SU-DHL-6 (cell line): Measurements from ENCODE around the gene MCM3.

Experiments
- H2AFZ ChIP-seq: fragments of 200-600 bp; sonication (generic); 2 replicates; pipeline ENCODE4 v1.6.1; 2014; ENCODE audit warnings: low read depth, mild to moderate bottlenecking, moderate library complexity, mixed read lengths, antibody characterized with exemption, low read length; ENCODE audit not compliant: severe bottlenecking
- H3F3A ChIP-seq: fragments of 200-600 bp; shearing (Covaris generic); 2 replicates; pipeline ENCODE4 v1.6.0; 2016; ENCODE audit warnings: antibody characterized with exemption, mild to moderate bottlenecking; ENCODE audit not compliant: insufficient read depth
- H3K27ac ChIP-seq: fragments of 200-600 bp; sonication (generic); 2 replicates; pipeline ENCODE4 v1.5.1; 2016; ENCODE audit warnings: low read depth, mild to moderate bottlenecking, low read length, moderate library complexity, mixed read lengths
- H3K27me3 ChIP-seq: fragments of 200-600 bp; sonication (generic), shearing (Covaris generic); 2 replicates; pipeline ENCODE4 v1.6.0; 2014; ENCODE audit warnings: mild to moderate bottlenecking, low read length
- H3K36me3 ChIP-seq: fragments of 200-600 bp; sonication (generic); 2 replicates; pipeline ENCODE4 v1.6.1; 2014; ENCODE audit warnings: mild to moderate bottlenecking, low read length, mixed read lengths
- H3K4me2 ChIP-seq: fragments of 300-600, 200-600 bp; shearing (Covaris generic), sonication (generic); 2 replicates; pipeline ENCODE4 v1.6.0; 2014; ENCODE audit warnings: low read length, low read depth, mild to moderate bottlenecking; ENCODE audit not compliant: poor library complexity, severe bottlenecking
- H3K4me3 ChIP-seq: fragments of 200-600 bp; sonication (generic); 2 replicates; pipeline ENCODE4 v1.5.1; 2014; ENCODE audit warnings: antibody characterized with exemption, low read length, mild to moderate bottlenecking, mixed read lengths; ENCODE audit not compliant: insufficient read depth, poor library complexity, severe bottlenecking
- H3K79me2 ChIP-seq: fragments of 200-600 bp; sonication (generic); 2 replicates; pipeline ENCODE4 v1.6.1; 2014; ENCODE audit warnings: mild to moderate bottlenecking, low read length, moderate library complexity; ENCODE audit not compliant: insufficient read depth
- H3K9ac ChIP-seq: fragments of 200-600 bp; sonication (generic); 2 replicates; pipeline ENCODE4 v1.7.0; 2014; ENCODE audit warnings: mild to moderate bottlenecking, low read length
- H3K9me2 ChIP-seq: fragments of 200-600 bp; sonication (generic); replicated peaks from 2 replicates; pipeline ENCODE4 v1.6.1; 2014; ENCODE audit warnings: low read length; ENCODE audit not compliant: insufficient read depth
- H3K9me3 ChIP-seq: fragments of 200-600 bp; sonication (generic); 2 replicates; pipeline ENCODE4 v1.6.1; 2014; ENCODE audit warnings: low read length, mixed read lengths; ENCODE audit not compliant: insufficient read depth
- H4K20me1 ChIP-seq: fragments of 200-600 bp; sonication (generic); 2 replicates; pipeline ENCODE4 v1.6.1; 2014; ENCODE audit warnings: low read depth, mild to moderate bottlenecking, antibody characterized with exemption, low read length, moderate library complexity, mixed read lengths
- EZH2phosphoT487 ChIP-seq: fragments of 200-600 bp; sonication (generic), shearing (Covaris generic); conservative IDR thresholded peaks from 2 replicates; pipeline ENCODE4 v1.6.1; 2018; ENCODE audit warnings: mild to moderate bottlenecking, antibody characterized with exemption, low read length, moderate library complexity, mixed read lengths
- TF ChIP-seq, protein P1 (sequence below): fragments of 200-600 bp; sonication (generic); IDR thresholded peaks from one replicate; pipeline ENCODE4 v1.5.1; 2017; ENCODE audit warnings: antibody characterized with exemption, mild to moderate bottlenecking, low read length, moderate library complexity; ENCODE audit not compliant: insufficient read depth, poor library complexity, severe bottlenecking

MCM3 gene

DNA sequence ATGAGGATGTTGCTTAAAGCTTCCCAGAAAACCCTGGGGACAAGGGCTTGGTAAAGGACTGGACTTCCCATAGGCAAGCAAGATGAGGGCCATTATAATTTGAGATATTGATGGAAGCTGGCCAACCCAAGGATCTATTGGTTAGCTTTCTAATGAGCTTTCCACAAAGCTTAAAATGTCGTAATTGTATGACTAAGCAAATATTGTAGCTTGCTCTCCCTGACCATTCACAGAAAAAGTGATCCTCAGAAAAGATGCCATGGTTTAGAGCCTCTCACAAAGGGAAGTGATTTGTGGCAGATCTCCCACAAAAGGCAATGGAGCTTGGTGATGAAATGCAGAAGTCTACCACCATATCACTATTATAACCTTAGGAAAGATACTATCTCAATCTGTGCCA lies 53.9 kb downstream of the MCM3 start:
- Histone ChIP-seq H3K9me2 (no peaks in the 10 kb centered on the region), H3K36me3 (no peaks in the 10 kb centered on the region), H3K27ac (no peak overlapping the region), H3F3A (no peaks in the 10 kb centered on the region), H3K9me3 (no peaks in the 10 kb centered on the region), H3K4me3 (no peak overlapping the region), H3K4me2 (no peak overlapping the region), H4K20me1 (no peaks in the 10 kb centered on the region), H3K9ac (no peak overlapping the region), H2AFZ (no peak overlapping the region), H3K27me3 (no peaks in the 10 kb centered on the region), H3K79me2 (no peaks in the 10 kb centered on the region)
- TF ChIP-seq EZH2phosphoT487: no peak
- TF ChIP-seq, protein P1, sequence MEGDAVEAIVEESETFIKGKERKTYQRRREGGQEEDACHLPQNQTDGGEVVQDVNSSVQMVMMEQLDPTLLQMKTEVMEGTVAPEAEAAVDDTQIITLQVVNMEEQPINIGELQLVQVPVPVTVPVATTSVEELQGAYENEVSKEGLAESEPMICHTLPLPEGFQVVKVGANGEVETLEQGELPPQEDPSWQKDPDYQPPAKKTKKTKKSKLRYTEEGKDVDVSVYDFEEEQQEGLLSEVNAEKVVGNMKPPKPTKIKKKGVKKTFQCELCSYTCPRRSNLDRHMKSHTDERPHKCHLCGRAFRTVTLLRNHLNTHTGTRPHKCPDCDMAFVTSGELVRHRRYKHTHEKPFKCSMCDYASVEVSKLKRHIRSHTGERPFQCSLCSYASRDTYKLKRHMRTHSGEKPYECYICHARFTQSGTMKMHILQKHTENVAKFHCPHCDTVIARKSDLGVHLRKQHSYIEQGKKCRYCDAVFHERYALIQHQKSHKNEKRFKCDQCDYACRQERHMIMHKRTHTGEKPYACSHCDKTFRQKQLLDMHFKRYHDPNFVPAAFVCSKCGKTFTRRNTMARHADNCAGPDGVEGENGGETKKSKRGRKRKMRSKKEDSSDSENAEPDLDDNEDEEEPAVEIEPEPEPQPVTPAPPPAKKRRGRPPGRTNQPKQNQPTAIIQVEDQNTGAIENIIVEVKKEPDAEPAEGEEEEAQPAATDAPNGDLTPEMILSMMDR: no peak

DNA sequence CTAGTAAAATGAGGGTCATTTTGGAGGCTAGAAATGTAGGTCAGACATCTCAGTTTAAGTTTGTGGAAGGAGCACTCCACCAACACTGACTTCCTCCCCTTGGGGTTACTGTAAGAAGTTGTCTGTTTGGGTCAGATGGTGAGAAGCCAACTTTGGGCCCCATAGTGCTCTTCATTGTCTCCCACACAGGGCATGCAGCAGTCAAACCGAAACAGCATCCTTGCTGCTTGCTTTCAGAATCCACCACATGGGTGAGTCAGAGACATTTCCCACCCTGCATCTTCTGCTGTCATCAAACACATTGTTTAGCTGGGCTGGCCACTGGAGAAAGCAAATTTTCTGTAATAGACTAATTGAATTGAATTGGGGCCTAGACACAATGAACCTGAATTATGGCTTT lies 57.0 kb downstream of the MCM3 start:
- Histone ChIP-seq H4K20me1 (no peaks in the 10 kb centered on the region), H3K27me3 (no peaks in the 10 kb centered on the region), H3K36me3 (no peaks in the 10 kb centered on the region), H3K9me2 (no peaks in the 10 kb centered on the region), H3K27ac (no peak overlapping the region), H3F3A (no peaks in the 10 kb centered on the region), H3K79me2 (no peaks in the 10 kb centered on the region), H3K4me3 (no peak overlapping the region), H3K9me3 (no peaks in the 10 kb centered on the region), H2AFZ (no peak overlapping the region), H3K9ac (no peak overlapping the region), H3K4me2 (no peak overlapping the region)
- TF ChIP-seq, protein P1: no peak
- no peak for TF ChIP-seq EZH2phosphoT487

DNA sequence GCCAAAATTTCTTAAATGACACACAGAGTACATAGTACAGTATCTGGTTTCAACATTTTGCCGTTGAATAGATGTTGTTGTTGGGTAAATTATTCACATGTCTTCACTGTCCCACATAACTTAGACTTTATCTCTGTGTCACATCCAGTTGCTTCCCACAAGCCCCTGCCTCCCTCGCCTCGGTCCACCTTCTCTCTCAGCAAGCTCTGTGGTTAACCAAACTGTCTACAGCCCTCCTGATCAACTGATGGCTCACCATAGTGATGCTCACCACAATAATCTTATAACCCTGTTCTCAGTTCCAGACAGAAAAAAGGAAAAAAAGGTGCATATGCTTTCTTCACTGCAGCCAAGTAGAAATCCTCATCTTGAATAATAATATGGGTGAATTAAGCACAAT lies 63.2 kb downstream of the MCM3 start:
- H3K9ac ChIP-seq: no peak overlapping the region
- H3F3A ChIP-seq: no peaks in the 10 kb centered on the region
- H3K4me2 ChIP-seq: no peak overlapping the region
- H3K9me2 ChIP-seq: no peaks in the 10 kb centered on the region
- H3K27ac ChIP-seq: no peak overlapping the region
- no peaks in the 10 kb centered on the region for H3K27me3 ChIP-seq
- no peak overlapping the region for H2AFZ ChIP-seq
- H3K36me3 ChIP-seq: no peaks in the 10 kb centered on the region
- no peak overlapping the region for H3K4me3 ChIP-seq
- H3K9me3 ChIP-seq: no peaks in the 10 kb centered on the region
- no peaks in the 10 kb centered on the region for H3K79me2 ChIP-seq
- TF ChIP-seq, protein P1: no peak
- TF ChIP-seq EZH2phosphoT487: no peak
- H4K20me1 ChIP-seq: no peaks in the 10 kb centered on the region
